GM19240 (cell line): ENCODE results near the gene REX1BD.

Source experiments
- DNase-seq: peaks from one replicate; pipeline ENCODE4 v3.0.0; 2011; ENCODE audit warnings: low spot score; ENCODE audit not compliant: insufficient read length

The REX1BD gene

DNA sequence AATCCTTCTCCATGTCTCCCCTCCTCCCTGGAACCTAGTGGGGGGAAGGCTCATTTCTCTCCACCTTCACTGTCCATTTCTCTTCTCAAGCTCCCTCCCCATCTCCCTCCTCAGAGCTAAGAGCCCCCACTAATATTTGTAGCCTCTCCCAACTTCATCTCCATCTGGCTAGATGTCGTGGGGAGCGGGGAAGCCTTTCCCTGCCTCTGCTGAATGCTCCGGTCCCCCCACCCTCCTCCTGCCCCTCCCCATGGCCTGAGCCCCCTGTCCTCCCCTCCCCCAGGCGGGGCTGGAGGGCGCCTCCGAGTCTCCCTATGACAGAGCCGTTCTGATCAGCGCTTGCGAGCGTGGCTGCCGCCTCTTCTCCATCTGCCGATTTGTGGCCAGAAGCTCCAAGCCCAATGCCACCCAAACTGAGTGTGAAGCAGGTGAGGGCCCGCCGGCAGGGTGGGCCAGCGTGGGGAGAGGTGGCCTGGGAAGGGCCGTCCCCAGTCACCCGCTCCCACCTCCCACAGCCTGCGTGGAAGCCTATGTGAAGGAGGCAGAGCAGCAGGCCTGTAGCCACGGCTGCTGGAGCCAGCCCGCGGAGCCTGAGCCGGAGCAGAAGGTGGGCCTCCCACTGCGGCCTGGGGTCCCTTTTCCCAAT lies 25.1 kb downstream of the REX1BD start:
- no peak for DNase-seq

DNA sequence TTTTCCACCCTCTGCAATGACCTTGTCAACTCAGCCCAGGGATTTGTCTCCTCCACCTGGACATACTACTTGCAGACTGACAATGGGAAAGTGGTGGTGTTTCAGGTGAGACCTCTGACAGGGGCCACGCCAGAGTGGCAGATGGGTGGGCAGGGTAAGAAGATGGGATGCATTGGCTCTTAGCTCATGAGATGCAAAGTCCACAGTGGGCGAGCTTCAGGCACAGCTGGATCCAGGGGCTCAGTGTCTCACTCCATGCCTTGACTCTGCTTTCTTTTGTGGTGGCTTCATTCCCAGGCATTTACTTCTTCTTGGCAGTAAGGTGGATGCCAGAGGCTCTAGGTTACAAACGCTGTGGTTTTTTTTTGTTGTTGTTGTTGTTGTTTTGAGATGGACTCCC lies 27.4 kb downstream of the REX1BD start:
- DNase-seq = no peak

- no peak for DNase-seq
These were observed 29.0 kb downstream of the REX1BD start for GRCh38 chr19:18617562-18617961.

DNA sequence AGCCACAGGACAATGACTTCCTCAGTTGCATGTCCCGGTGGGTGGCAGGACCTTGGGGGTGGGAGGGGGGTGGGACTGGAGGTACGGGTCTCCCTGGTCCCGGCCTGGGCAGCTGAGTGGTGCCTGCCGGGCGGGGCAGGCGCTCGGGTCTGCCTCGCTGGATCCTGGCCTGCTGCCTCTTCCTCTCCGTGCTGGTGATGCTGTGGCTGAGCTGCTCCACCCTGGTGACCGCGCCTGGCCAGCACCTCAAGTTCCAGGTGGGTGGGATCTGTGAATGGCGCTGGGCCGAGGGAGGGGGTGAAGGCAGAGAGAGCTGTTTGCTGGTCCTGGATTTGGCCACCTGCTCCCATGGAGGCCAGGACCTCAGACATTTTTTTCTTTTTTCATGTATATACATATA lies 29.6 kb downstream of the REX1BD start:
- DNase-seq = no peak

GRCh38 chr19:18620311-18620710 lies 31.7 kb downstream of the REX1BD start:
- no peak for DNase-seq

DNA sequence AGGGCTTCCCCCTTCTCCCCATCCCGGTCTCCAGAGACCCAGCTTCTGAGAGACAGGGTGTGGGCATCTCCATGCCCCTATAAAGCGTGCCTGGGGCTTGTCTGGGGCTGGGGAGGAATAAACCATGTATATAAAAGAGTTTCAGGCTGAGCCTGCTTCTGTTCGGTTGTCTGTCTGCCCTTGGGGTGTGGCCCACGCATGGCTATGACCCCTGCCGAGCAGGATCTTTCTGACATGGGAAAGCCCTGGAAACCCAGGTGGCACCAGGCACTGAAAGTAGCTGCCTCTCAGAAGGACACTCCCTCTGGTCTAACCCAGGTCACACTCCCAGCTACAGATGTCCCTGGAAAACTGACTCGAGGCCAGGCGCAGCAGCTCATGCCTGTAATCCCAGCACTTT lies 32.3 kb downstream of the REX1BD start:
- DNase-seq = no peak

DNA sequence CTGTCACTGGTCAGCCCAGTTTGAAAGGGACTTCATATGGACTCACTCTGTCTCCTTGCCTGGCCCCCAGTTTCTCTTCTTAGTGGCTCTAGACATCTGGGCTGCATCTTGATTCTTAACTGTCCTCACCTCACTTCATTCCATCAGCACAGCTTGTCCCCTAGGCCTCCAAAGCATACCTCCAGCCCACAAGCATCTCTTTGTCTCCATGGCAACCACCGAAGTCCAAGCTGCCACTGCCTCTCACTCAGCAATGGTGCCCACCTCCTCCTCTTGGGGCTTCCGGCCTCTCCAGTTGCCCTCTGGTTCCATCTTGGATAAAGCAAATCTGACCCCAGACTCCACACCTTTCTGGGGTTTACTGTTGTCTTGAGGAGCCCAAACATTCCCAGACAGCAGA lies 38.3 kb downstream of the REX1BD start:
- no peak for DNase-seq

DNA sequence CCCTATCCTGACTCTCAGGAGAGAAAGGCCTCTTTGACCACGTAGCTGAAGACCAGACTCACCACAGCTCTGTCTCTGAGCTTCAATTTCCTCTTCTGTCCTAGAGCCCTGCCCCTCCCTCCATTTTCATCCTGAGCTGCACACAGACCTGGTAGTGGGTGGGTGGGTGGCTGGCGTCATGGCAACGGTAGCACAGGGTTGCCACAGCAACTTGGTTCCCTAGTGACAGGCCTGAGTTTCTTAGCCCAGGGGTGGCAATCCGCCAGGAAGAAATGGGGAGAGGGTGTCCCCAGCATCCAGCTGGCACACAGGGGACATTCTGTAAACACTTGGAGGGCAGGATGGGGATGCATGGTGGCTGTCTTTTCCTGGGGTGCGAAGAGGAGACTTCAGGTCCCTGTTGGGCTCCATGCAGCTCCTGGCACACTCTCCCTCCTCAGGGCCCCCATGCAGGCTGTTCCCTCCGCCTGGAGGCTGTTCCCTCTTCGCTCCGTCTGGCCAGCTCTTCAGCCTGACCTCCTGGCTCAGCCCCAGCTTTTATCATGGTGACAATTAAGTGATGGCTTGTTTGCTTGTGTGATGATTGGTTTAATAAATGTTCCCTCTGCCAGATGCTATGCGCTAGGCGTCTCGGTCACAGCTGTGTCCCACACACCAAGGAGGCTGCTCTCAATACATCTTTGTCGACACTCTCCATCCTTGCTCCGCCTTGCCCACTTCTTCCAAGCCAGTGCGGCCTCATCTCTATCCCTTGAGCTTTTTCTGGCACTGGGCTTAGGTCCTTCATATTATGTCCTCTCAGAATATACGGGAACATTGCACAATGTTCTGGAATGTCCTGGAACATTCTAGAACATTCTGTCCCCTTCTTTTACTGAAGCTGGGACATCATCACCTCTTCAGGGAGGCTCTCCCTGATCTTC lies 40.8 kb downstream of the REX1BD start:
- no peak for DNase-seq

- DNase-seq = no peak
These were observed 44.7 kb downstream of the REX1BD start for GRCh38 chr19:18633321-18633720.

GRCh38 chr19:18634612-18635297 lies 46.2 kb downstream of the REX1BD start:
- DNase-seq = no peak

DNA sequence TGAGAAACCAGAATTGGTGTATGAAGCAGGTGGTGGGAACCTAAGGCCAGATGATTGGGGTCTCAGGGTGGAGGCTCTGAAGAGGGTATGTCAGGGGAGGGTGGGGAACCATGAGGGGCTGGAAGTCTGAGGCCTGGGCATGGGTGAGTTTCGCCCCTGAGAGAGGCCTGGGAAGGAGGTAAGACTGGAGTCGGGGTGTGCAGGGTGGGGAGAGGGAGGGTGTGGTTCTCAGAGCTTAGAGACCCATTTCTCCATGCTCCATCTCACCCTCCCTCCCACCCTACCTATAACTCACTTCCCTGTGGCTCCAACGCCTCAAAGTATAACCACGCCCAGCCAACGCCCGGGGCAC lies 47.2 kb downstream of the REX1BD start:
- no peak for DNase-seq

GRCh38 chr19:18636183-18636968 lies 47.8 kb downstream of the REX1BD start:
- peak; percentile 92 for DNase-seq

DNA sequence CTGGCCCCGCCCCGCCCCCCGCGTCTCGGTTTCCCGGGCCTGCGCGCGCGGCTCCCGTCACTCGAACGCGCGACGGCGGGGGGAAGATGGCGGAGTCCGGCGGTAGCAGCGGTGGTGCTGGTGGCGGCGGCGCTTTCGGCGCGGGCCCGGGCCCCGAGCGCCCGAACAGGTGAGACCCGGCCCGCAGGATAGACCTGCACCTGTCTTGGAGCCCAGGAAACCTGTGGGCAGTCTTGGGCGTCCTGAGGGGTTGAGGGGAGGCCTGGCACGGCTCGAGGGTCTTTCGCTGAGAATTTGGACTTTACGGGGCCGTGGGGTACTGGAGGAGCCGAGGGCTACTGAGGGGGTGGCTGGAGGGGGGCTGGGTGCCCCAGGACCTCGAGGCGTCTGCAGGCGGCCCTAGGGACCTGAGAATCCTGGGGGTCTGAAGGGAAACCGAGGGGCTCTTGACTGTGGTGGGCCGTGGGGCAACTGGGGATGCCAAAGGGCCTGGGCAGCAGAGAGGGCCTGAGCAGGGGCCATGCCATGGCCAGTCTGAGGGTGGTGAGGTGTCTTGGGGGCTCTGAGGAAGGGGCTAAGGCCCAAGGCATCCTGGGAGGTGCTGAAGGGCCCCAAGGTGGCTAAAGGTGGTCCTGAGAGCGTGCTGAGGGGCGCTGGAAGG lies 48.5 kb downstream of the REX1BD start, which contains the start of gene KLHL26:
Gene KLHL26 (plus strand): TSS at position 60 of the 661 bp plus-strand sequence. CDS start 27 bp downstream, at position 87.
- peak; percentile 87 for DNase-seq

GRCh38 chr19:18637673-18638630 lies 49.4 kb downstream of the REX1BD start:
- DNase-seq = no peak

GRCh38 chr19:18639706-18640243 lies 51.2 kb downstream of the REX1BD start:
- DNase-seq = no peak
